AG04449 (cell line): ENCODE data around the gene PLXNA3.

Experiments
- CTCF ChIA-PET: fragments of 350-600 bp; formaldehyde crosslinking; extraction: SDS; loops from one replicate; lab custom pipeline; 2021; ENCODE audit warnings: antibody characterized with exemption; lab: Yijun Ruan, JAX
- POLR2A ChIA-PET: fragments of 400-600, 350-600 bp; formaldehyde crosslinking; extraction: SDS; loops from one replicate; lab custom pipeline; 2020; ENCODE audit warnings: antibody characterized with exemption, inconsistent platforms; lab: Yijun Ruan, JAX
- DNase-seq: peaks from one replicate; pipeline ENCODE4 v3.0.0-alpha.2; 2010; ENCODE audit warnings: low read depth, low spot score
- H3K4me3 ChIP-seq: 2 replicates; pipeline ENCODE4 v1.5.1; 2011; ENCODE audit warnings: low read depth, mild to moderate bottlenecking, control low read depth, low read length
- CTCF ChIP-seq: IDR thresholded peaks from one replicate; pipeline ENCODE4 v1.5.1; 2011; ENCODE audit warnings: mild to moderate bottlenecking, moderate library complexity, low read length, control low read depth, inconsistent platforms; ENCODE audit not compliant: insufficient read depth; ENCODE audit errors: missing control alignments

PLXNA3 gene

GRCh38 chrX:154515090-154515965, 57.2 kb downstream of the PLXNA3 start:
- TF ChIP-seq CTCF, result no peak
- H3K4me3 ChIP-seq, result peak overlapping the region; percentile 66
- ChIA-PET CTCF (interaction anchor here (1.7 kb wide), 1 partner anchor 12 kb away, joined by 9 read pairs; no protein-coding TSS in a partner anchor), POLR2A (interaction anchor here (1.0 to 2.1 kb wide), 4 partner anchors 12 to 116 kb away, joined by 3 to 7 read pairs (median 4); partner anchors contain the start of gene SLC10A3)
- no peak for DNase-seq

GRCh38 chrX:154515966-154516655, 58.0 kb downstream of the PLXNA3 start, which contains the start of gene FAM3A:
TSS of gene FAM3A (minus strand) at chrX:154516232. CDS start at chrX:154515772, 460 bp downstream.
- ChIA-PET POLR2A (interaction anchor here (0.6 to 2.1 kb wide), 5 partner anchors 9 to 776 kb away, joined by 3 to 7 read pairs (median 4); partner anchors contain the start of gene SLC10A3), CTCF (interaction anchor here (1.6 to 2.9 kb wide), 3 partner anchors 11 to 15 kb away, joined by 5 to 20 read pairs (median 9); no protein-coding TSS in a partner anchor)
- no peak for DNase-seq
- TF ChIP-seq CTCF, result no peak
- H3K4me3 ChIP-seq, result peak within 1 kb of the TSS; percentile 66

GRCh38 chrX:154516656-154517100, 58.6 kb downstream of the PLXNA3 start:
- peak overlapping the region; percentile 57 for H3K4me3 ChIP-seq
- no peak for TF ChIP-seq CTCF
- POLR2A ChIA-PET, result interaction anchor here (0.6 to 2.1 kb wide), 4 partner anchors 8 to 777 kb away, joined by 3 to 7 read pairs (median 4); partner anchors contain the start of gene SLC10A3
- no peak for DNase-seq
- CTCF ChIA-PET, result interaction anchor here (1.4 to 2.9 kb wide), 3 partner anchors 9 to 15 kb away, joined by 4 to 20 read pairs (median 5); no protein-coding TSS in a partner anchor

- no peak overlapping the region for H3K4me3 ChIP-seq
- DNase-seq, result no peak
- no peak for TF ChIP-seq CTCF
- POLR2A ChIA-PET, result interaction anchor here (1.4 to 2.1 kb wide), 2 partner anchors 8 to 27 kb away, joined by 5 to 7 read pairs; partner anchors contain the start of gene SLC10A3
- CTCF ChIA-PET, result interaction anchor here (1.4 to 2.9 kb wide), 3 partner anchors 9 to 14 kb away, joined by 4 to 20 read pairs (median 5); no protein-coding TSS in a partner anchor
Observed at GRCh38 chrX:154517101-154517781, 59.2 kb downstream of the PLXNA3 start.

GRCh38 chrX:154519389-154519788, 61.3 kb downstream of the PLXNA3 start:
- POLR2A ChIA-PET, result interaction anchor here (0.6 kb wide), 1 partner anchor 41 kb away, joined by 3 read pairs; no protein-coding TSS in a partner anchor
- DNase-seq, result no peak
- CTCF ChIA-PET, result no interaction called here
- no peak overlapping the region for H3K4me3 ChIP-seq
- TF ChIP-seq CTCF, result no peak
